WTC11 (cell line): Measurements from ENCODE around the gene EBF3. TPM values are rescaled to one million over a fixed set of nuclear protein-coding genes. Genes with fewer than 3 reads are reported as not detected.
A peak's percentile ranks its signal among the peaks of the same experiment; 100 is the strongest.

Source experiments
- ATAC-seq: fragments of 200-7000 bp; cut with Tn5 transposase; 2 replicates; pipeline ENCODE4 v1.10.0; 2021; ENCODE audit warnings: mild to moderate bottlenecking, moderate library complexity
- CTCF ChIA-PET: fragments of 300-600 bp; sonication (Branson Sonifier 250); formaldehyde crosslinking; loops from one replicate; lab custom pipeline; 2021; ENCODE audit warnings: antibody characterized with exemption; lab: Charles Lee
- POLR2A ChIA-PET: fragments of 350-600 bp; sonication (Branson Sonifier 250); formaldehyde crosslinking; loops from one replicate; lab custom pipeline; 2021; ENCODE audit warnings: antibody characterized with exemption; lab: Charles Lee
- DNase-seq: peaks from one replicate; pipeline ENCODE4 v3.0.0; 2021; ENCODE audit warnings: low spot score
- H3K27ac Mint-ChIP-seq: 2 replicates; pipeline ENCODE4 v1.8.0; 2021; ENCODE audit warnings: mixed read lengths
- H3K27me3 Mint-ChIP-seq: 2 replicates; pipeline ENCODE4 v1.8.0; 2021; ENCODE audit warnings: low read depth, mild to moderate bottlenecking, moderate library complexity, mixed read lengths
- H3K36me3 Mint-ChIP-seq: 2 replicates; pipeline ENCODE4 v1.8.0; 2021; ENCODE audit warnings: mixed read lengths
- H3K4me1 Mint-ChIP-seq: 2 replicates; pipeline ENCODE4 v1.8.0; 2022; ENCODE audit warnings: mixed read lengths
- H3K4me3 Mint-ChIP-seq: 2 replicates; pipeline ENCODE4 v1.8.0; 2021; ENCODE audit warnings: mild to moderate bottlenecking, moderate library complexity, mixed read lengths
- H3K9me3 Mint-ChIP-seq: 2 replicates; pipeline ENCODE4 v1.8.0; 2021; ENCODE audit warnings: mixed read lengths
- ARID4B ChIP-seq: sonication (generic); formaldehyde crosslinking; IDR thresholded peaks from 2 replicates; pipeline ENCODE4 v1.8.0; 2023; ENCODE audit warnings: missing genetic modification reagents, mild to moderate bottlenecking, borderline replicate concordance
- ATF3 ChIP-seq: sonication (generic); formaldehyde crosslinking; conservative IDR thresholded peaks from 2 replicates; pipeline ENCODE4 v1.8.1; 2022; ENCODE audit warnings: mild to moderate bottlenecking, missing genetic modification reagents
- ATF6 ChIP-seq: sonication (generic); formaldehyde crosslinking; IDR thresholded peaks from 2 replicates; pipeline ENCODE4 v1.8.1; 2023; ENCODE audit warnings: mild to moderate bottlenecking, missing genetic modification reagents
- ELF4 ChIP-seq: sonication (generic); formaldehyde crosslinking; IDR thresholded peaks from 2 replicates; pipeline ENCODE4 v1.8.1; 2022; ENCODE audit warnings: low read depth, mild to moderate bottlenecking, moderate library complexity, missing genetic modification reagents
- GABPB1 ChIP-seq: sonication (generic); formaldehyde crosslinking; IDR thresholded peaks from 2 replicates; pipeline ENCODE4 v1.8.1; 2023; ENCODE audit warnings: mild to moderate bottlenecking, missing genetic modification reagents
- MLX ChIP-seq: sonication (generic); formaldehyde crosslinking; IDR thresholded peaks from 2 replicates; pipeline ENCODE4 v1.8.1; 2023; ENCODE audit warnings: mild to moderate bottlenecking, missing genetic modification reagents, moderate library complexity
- NFATC4 ChIP-seq: fragments of 250-450 bp; sonication (Bioruptor Pico); IDR thresholded peaks from 2 replicates; pipeline ENCODE4 v1.9.0; 2021; ENCODE audit warnings: mild to moderate bottlenecking
- NFE2L1 ChIP-seq: sonication (generic); formaldehyde crosslinking; IDR thresholded peaks from 2 replicates; pipeline ENCODE4 v1.8.1; 2023; ENCODE audit warnings: missing genetic modification reagents
- NFYB ChIP-seq: sonication (generic); formaldehyde crosslinking; conservative IDR thresholded peaks from 2 replicates; pipeline ENCODE4 v1.8.0; 2022; ENCODE audit warnings: low read depth, missing genetic modification reagents
- OVOL2 ChIP-seq: fragments of 250-450 bp; sonication (Bioruptor Pico); IDR thresholded peaks from 2 replicates; pipeline ENCODE4 v1.9.0; 2021; ENCODE audit warnings: mild to moderate bottlenecking, borderline replicate concordance
- PRDM15 ChIP-seq: sonication (generic); formaldehyde crosslinking; IDR thresholded peaks from 2 replicates; pipeline ENCODE4 v1.8.0; 2022; ENCODE audit warnings: missing genetic modification reagents
- SMAD4 ChIP-seq: sonication (generic); formaldehyde crosslinking; IDR thresholded peaks from 2 replicates; pipeline ENCODE4 v1.8.0; 2022; ENCODE audit warnings: mild to moderate bottlenecking, missing genetic modification reagents
- TCF7 ChIP-seq: sonication (generic); formaldehyde crosslinking; IDR thresholded peaks from 2 replicates; pipeline ENCODE4 v1.8.0; 2022; ENCODE audit warnings: mild to moderate bottlenecking, low read depth, missing genetic modification reagents, moderate library complexity
- TEAD4 ChIP-seq: sonication (generic); formaldehyde crosslinking; IDR thresholded peaks from 2 replicates; pipeline ENCODE4 v1.8.0; 2022; ENCODE audit warnings: mild to moderate bottlenecking, missing genetic modification reagents
- ZBTB21 ChIP-seq: sonication (generic); formaldehyde crosslinking; IDR thresholded peaks from 2 replicates; pipeline ENCODE4 v1.8.1; 2023; ENCODE audit warnings: mild to moderate bottlenecking, missing genetic modification reagents, borderline replicate concordance
- ZNF263 ChIP-seq: sonication (generic); formaldehyde crosslinking; IDR thresholded peaks from 2 replicates; pipeline ENCODE4 v1.8.1; 2022; ENCODE audit warnings: low read depth, mild to moderate bottlenecking, moderate library complexity, missing genetic modification reagents
- ZNF532 ChIP-seq: fragments of 250-450 bp; sonication (Bioruptor Pico); IDR thresholded peaks from 2 replicates; pipeline ENCODE4 v1.9.0; 2021; ENCODE audit warnings: mild to moderate bottlenecking, borderline replicate concordance
- ZSCAN18 ChIP-seq: fragments of 250-450 bp; sonication (Bioruptor Pico); IDR thresholded peaks from 2 replicates; pipeline ENCODE4 v2.1.2; 2022; ENCODE audit warnings: mild to moderate bottlenecking, moderate library complexity
- total RNA-seq: library from RNA; stranded (reverse); gene quantifications from 3 replicates; pipeline ENCODE4 v1.2.3, GENCODE V29; 2021

EBF3 gene
- total RNA-seq, 1 experiment from 2014 or later, result 1.2 TPM

- ChIA-PET CTCF (no interaction called here), POLR2A (no interaction called here)
- Mint-ChIP-seq H3K4me1 (no peaks in the 10 kb centered on the region), H3K36me3 (no peaks in the 10 kb centered on the region), H3K27me3 (no peaks in the 10 kb centered on the region), H3K4me3 (no peak overlapping the region), H3K9me3 (no peaks in the 10 kb centered on the region), H3K27ac (no peak overlapping the region; the same call in 1 of the 2 replicates)
- ATAC-seq, result 0 out of 2 replicates have a peak, but pooled peaks have one; percentile 24
- DNase-seq, result no peak
- TF ChIP-seq ZNF263 (CRISPR knock-in tag), result no peak
- TF ChIP-seq ZBTB21, result no peak
- no peak for TF ChIP-seq PRDM15
- no peak for TF ChIP-seq TCF7 (CRISPR knock-in tag)
- no peak for TF ChIP-seq TEAD4
- TF ChIP-seq ZNF532 (CRISPR knock-in tag), result no peak
- TF ChIP-seq NFE2L1 (CRISPR knock-in tag), result no peak
- no peak for TF ChIP-seq GABPB1 (CRISPR knock-in tag)
- TF ChIP-seq OVOL2, result no peak
- TF ChIP-seq NFATC4, result no peak
- no peak for TF ChIP-seq NFYB (CRISPR knock-in tag)
- no peak for TF ChIP-seq ATF3 (CRISPR knock-in tag)
- TF ChIP-seq ELF4, result no peak
- no peak for TF ChIP-seq MLX (CRISPR knock-in tag)
- TF ChIP-seq ZSCAN18, result no peak
- no peak for TF ChIP-seq SMAD4
- TF ChIP-seq ATF6 (CRISPR knock-in tag), result no peak
- TF ChIP-seq ARID4B, result no peak
Measured at GRCh38 chr10:129833994-129834739, 129.9 kb downstream of the EBF3 start.
